ENCODE measurements around the gene CDKAL1.

GRCh38 chr6:20678831-20679352 lies 144.6 kb downstream of the CDKAL1 start:
- TF ChIP-seq ZBTB33 (IDR thresholded peaks at IDR 0.05) (no peak), RXRA (IDR thresholded peaks at IDR 0.05) (no peak), CTCF (IDR thresholded peaks at IDR 0.05; ENCODE audit: low read depth, low read length, missing input control) (no peak), JUND (IDR thresholded peaks at IDR 0.05) (no peak), YY1 (IDR thresholded peaks at IDR 0.05) (no peak), RAD21 (IDR thresholded peaks at IDR 0.05) (no peak)

Data from liver (tissue), 3 donors.